GM21737 (cell line): ENCODE results near the gene MRGPRX3.
"Not testable (repeated sequence)": the region's sequence is repeated elsewhere in the genome, so short reads cannot be mapped to it uniquely, and the experiment has no call there.

Experiments
- ATAC-seq: cut with Tn5 transposase; IDR thresholded peaks from one replicate; pipeline ENCODE4 v1.9.1; 2021; ENCODE audit warnings: mild to moderate bottlenecking, moderate library complexity; ENCODE audit not compliant: unreplicated experiment

MRGPRX3 gene

DNA sequence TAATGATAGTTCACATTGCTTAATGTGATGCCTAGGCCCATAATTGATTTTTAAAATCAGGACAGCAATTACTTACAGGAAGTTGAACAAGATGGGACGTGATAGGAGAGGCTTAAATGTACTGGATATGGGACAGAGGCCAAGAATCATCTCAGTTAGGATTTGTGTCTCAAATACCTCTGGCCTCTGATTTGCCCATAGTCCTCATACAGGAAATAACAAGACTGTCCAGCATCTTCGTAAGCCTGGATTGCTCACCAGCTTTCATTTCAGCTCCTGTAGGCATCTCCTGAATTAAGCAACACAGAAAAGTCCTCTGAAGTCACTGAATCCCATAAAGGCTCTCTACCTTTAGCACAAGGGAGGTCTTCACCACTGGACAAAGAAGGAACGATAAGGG is at the start of gene MRGPRX3:
Gene MRGPRX3, plus strand, starts transcription at position 231 of the 400 bp plus-strand sequence. CDS start 4,632 bp downstream, outside the sequence.
- ATAC-seq: no peak

DNA sequence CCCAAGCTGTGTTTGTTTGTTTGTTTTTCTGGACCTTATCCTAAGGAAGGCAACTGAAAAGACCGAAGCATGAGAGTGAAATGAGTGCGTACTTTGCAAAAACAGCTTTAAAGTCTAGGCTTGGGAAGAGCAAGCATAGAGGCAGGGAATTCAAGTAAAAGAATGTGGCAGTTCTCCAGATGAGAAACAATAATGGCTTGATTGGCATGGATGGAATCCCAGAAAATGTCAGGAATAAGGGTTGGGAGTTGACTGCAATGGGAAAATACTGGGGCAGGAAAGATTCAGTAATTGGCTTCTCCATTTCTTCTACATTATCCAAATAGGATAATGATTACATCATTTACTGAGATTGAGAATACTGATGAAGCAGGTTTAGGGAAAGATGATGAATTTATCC is 44.0 kb upstream of the MRGPRX3 start:
- ATAC-seq: no peak

DNA sequence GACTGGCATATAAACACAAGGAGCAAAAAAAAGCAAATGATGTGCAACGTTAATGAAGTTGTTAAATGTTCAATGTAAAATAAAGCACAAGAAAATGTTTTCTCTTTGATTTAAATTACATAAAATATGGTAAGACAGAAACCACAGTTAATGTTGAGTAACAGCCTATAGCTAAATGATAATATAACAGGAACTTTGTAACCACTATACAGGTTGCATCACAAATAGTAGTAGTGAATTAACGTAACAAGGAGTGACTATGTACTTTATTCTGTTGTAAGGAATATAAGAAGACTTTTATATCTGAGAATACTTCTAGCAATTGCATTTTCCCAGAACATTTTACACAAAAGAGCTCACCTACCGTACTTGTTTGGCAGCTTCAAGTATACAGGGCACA is 43.4 kb upstream of the MRGPRX3 start:
- no peak for ATAC-seq

DNA sequence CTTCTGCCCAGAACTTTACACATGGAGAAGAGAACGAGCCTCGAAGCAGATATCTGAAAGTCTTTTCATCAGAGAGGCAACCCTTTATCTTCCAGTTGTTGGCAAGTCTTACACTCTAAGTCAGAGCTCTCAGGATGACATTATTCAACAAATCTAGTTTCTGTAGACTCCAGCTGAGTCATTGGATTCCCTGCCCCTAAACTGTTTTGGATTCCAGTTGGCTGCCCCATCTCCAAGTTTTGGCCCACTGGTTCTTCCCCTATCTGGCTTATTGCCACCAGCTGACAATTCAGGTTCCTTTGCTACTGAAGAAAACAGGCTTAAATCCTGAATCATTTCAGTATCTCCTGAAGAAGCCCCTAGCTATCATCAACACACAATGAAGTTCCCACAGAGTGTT is 40.6 kb upstream of the MRGPRX3 start:
- no peak for ATAC-seq

DNA sequence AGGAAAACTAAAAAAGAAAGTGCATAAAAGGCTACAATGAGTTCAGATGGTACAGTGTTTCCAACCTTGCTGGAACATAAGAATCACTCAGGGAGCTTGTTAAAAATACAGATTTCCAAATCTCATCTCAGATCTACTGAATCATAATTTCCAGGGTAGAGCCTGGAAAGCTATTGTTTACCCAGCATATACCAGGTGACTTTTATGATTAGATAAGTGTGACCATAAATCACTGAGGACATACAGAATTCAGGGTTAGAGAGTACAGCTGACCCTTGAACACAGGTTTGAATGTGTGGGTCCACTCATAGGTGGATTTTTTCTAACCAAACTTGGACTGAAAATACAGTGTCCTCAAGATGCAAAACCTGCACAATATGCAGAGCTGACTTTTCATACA is 38.4 kb upstream of the MRGPRX3 start:
- no peak for ATAC-seq

DNA sequence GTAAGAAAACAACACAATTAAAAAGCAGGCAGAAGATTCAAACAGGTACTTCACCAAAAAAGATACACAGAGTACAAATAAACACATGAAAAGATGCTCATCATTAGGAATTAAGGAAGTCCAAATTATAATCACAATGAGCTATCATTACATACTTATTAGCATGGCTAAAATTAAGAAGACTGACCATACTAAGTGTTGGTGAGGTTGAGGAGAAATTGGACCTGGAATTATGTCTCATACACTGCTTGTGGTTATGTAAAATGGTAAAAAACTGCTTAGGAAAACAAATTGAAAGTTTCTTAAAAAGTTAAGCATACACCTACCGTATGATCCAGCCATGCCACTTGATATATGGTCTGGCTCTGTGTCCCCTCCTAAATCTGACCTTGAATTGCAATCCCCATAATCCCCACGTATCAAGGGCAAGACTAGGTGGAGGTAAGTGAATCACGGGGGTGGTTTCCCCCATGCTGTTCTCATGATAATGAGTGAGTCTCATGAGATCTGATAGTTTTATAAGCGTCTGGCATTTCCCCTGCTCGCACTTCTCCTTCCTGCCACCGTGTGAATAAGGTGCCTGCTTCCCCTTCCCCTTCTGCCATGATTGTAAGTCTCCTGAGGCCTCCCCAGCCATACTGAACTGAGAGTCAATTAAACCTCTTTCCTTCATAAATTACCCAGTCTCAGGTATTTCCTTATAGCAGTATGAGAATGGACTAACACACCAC is 31.3 kb upstream of the MRGPRX3 start:
- ATAC-seq: no peak

DNA sequence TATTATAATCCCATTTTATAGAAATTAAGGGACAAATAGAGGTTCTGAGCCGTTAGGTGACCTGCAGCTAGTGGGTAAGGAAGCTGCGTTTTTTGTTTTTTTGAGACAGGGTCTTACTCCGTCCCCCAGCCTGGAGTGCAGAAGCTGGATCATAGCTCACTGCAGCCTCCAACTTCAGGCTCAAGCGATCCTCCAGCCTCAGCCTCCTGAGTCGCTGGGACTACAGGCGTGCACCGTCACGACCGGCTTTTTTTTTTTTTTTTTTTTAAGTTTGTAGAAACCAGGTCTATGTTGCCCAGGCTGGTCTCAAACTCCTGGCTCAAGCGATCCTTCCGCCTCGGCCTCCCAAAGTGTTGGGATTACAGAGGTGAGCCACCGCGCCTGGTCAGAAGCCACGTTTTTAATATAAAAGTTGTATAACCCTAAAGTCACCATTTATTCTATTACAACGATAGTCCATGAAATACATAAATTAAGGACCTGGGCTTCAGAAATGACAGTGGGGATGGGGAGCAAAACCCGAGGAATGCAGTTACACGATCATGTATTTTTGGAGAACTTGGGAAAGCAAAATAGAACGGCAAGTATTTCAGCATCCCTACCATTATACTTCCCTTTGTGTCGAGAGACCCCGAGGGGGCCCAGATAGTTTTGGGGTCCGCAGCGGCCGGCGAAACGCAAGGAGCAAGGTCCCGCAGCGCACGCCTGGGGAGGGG is 27.1 kb upstream of the MRGPRX3 start:
- ATAC-seq: no peak

DNA sequence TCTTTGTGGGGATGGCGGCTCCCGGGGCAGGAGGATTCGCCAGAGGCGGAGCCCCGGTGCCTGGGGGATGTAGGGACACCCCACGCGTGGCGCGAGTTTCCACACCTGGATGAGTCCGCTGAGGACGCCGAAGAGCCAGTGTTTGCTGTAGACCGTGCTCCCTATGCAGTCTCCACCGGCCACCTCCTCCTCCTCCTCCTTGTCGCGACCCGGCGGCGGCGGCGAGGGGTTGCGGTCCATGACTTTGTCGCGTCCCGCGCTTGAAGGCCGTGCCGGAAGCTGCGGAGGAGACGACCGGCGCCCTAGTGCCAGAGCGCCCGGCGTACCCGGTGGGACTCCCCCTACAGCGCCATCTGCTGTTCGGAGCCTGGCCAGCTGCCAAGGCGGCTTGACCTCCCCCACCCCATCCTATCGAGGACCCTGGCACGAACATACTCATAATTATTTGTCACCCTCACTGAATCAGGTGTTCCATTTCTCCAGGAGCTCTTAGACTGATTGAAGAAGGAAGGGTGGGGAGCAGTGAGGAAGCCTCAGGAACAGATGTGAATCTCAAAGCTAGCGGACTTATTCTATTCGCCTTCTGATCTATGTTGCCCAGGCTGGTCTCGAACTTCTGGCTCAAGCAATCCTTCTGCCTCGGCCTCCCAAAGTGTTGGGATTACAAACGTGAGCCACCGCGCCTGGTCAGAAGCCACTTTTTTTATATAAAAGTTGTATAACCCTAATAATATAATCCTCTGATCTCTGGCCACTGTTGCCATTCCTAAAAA is 26.4 kb upstream of the MRGPRX3 start, which contains the start of gene SAAL1:
Gene SAAL1, minus strand, starts transcription at position 281 of the 773 bp plus-strand sequence. Its CDS starts 41 bp downstream, at position 240.
- peak; percentile 89 for ATAC-seq

DNA sequence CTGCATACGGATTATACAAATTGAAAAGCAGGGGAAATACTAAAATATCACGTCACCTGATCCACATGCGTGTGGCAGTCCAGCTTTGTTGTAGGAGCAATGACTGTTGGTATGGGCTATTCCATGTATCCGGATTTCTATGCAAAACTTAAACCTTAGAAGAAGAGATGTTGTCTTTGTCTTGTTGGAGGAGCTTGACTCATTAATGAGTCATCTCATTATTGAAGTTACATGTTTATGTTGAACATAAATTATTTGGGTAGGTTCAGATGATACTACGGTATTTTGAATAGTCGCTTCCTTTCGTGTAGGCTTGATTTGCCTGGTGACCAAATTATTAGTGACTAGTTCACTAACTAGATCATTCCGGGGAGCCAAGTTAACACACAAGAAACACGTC is 25.7 kb upstream of the MRGPRX3 start:
- ATAC-seq: no peak

DNA sequence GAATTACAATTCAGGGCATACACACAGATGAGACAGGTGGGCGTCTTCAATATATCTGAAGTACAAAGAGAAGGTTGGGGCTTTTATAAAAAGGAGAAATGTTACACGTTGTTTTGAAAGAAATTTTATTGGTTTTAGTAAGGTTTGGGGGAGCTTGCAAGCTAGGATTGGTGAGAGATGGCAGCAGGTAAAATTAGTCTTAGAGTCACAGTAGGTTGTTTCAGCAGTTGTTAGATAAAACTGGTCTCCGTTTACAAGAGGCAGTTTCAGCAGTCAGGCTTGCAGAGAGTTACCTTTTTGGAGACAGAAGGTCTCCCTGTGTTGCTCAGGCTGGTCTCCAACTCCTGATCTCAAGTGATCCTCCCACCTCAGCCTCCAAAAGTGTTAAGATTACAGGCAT is 24.1 kb upstream of the MRGPRX3 start:
- no peak for ATAC-seq

DNA sequence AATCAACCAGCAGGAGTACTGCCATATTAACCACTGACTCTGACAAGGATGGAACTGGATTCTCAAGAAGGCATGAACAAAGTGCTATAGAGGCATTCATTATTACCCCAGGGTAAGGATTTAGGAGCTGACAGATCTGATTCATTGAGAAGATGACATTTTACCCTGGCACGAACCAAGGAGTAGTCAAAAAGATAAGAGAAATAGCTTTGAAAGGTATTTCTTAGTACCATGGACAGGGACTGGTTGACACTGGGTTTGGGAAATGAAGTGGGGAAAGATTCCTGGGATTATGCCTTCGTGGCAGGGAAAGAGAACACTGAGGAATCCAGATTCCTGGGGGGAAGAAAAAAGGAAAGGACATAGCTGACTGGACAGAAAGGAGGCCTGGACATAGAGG is 21.4 kb upstream of the MRGPRX3 start:
- no peak for ATAC-seq

DNA sequence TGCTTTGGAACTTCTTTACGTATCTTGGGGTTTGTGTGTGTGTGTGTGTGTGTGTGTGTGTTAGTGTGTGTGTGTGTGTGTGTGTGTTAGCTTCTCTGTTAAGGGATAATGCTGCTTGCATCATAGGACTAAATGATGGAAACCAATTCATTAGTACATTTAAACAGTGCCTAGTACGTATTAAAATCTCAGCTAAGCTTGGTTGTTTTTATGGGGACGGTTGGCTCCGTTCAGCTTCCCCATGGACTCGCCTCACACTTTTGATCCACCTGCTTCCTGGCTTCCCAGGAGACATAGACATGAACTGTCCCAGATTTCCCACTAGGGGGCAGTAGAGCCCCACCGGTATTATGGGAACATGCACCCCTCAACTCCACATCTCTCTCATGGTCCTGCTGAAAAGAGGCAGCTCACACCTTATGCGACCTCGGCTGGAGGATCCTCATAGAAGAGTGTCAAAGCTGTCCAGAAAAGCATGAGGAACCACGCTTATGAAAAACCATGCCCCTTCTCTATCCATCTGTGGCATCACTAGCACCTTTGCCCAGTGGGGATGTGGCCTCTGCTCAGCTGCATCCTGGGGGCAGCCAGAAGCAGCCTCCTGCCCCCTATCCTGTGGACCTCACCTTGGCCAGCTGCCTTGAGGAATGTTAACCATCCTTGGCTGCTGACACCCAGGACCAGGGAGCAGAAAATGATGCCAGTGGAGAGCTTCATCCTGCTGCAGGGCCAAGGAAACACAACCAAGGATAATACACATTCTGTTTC is 16.8 kb upstream of the MRGPRX3 start:
- ATAC-seq: no peak

DNA sequence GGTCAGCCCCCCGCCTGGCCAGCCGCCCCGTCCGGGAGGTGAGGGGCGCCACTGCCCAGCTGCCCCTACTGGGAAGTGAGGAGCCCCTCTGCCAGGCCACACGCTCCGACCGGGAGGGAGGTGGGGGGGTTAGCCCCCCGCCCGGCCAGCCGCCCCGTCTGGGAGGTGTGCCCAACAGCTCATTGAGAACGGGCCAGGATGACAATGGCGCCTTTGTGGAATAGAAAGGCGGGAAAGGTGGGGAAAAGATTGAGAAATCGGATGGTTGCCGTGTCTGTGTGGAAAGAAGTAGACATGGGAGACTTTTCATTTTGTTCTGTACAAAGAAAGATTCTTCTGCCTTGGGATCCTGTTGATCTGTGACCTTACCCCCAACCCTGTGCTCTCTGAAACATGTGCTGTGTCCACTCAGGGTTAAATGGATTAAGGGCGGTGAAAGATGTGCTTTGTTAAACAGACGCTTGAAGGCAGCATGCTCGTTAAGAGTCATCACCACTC is 11.0 kb upstream of the MRGPRX3 start:
- not testable (repeated sequence) for ATAC-seq

DNA sequence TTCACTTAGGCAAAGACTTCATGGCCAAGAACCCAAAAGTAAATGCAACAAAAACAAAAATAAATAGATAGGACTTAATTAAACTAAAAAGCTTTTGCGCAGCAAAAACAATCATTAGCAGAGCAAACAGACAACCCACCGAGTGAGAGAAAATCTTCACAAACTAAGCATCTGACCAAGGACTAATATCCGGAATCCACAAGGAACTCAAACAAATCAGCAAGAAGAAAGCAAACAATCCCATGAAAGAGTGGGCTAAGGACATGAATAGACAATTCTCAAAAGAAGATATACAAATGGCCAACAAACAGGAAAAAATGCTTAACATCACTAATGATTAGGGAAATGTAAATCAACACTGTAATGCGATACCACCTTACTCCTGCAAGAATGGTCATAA is 1.3 kb upstream of the MRGPRX3 start:
- ATAC-seq: not testable (repeated sequence)

DNA sequence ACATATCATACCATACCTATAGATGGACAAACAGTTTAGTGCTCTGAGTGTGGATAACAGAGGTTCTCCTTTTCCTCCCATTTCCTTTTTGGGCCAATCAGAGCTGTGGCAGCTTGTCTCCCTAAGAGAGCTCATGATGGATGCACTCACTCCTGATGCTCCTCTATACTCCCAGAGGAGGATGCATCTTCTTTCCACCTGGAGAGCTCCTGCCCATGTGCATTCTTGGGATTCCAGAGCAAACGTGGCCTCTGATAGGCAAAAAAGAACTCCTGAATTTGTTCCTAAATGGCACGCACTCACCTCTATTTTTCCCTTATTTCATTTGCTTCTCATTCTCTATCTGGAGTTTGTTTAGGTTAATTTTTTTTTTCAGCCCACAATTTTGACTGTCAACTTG is 2.9 kb downstream of the MRGPRX3 start:
- no peak for ATAC-seq

DNA sequence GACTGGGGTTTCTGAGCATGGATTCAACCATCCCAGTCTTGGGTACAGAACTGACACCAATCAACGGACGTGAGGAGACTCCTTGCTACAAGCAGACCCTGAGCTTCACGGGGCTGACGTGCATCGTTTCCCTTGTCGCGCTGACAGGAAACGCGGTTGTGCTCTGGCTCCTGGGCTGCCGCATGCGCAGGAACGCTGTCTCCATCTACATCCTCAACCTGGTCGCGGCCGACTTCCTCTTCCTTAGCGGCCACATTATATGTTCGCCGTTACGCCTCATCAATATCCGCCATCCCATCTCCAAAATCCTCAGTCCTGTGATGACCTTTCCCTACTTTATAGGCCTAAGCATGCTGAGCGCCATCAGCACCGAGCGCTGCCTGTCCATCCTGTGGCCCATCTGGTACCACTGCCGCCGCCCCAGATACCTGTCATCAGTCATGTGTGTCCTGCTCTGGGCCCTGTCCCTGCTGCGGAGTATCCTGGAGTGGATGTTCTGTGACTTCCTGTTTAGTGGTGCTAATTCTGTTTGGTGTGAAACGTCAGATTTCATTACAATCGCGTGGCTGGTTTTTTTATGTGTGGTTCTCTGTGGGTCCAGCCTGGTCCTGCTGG is 4.9 kb downstream of the MRGPRX3 start:
- ATAC-seq: no peak

DNA sequence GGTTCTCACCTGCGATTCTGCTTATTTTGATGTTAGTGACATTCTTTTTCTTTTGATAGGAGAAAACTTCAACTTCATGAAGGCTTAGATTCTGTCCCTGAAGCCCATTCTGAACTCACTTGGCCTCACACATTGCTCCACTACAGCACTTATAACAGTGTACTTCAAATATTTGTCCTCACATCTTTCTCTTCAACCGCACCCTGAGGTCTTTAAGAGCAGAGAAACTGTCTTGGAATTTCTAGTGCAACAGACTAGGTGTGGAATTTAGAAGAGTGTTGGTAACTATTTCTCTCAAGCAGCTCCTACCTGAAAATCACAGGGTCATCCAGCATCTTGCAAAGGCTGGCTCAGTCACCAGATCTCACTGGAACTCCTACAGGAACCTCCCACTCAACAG is 7.8 kb downstream of the MRGPRX3 start:
- ATAC-seq: no peak

DNA sequence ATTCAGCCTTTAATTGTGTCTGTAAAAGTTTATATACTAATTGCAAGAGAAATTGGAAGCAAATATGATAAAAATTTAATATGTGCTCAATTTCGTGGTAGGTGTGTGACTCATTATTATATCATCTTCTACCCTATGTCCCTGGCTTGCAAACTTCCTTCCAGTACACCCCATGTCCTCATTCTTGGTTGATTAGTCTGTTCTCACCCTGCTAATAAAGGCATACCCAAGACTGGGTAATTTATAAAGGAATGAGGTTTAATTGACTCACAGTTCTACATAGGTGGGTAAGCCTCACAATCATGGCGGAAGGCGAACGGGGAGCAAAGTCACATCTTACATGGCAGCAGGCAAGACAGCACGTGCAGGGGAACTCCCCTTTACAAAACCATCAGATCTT is 11.9 kb downstream of the MRGPRX3 start:
- no peak for ATAC-seq

DNA sequence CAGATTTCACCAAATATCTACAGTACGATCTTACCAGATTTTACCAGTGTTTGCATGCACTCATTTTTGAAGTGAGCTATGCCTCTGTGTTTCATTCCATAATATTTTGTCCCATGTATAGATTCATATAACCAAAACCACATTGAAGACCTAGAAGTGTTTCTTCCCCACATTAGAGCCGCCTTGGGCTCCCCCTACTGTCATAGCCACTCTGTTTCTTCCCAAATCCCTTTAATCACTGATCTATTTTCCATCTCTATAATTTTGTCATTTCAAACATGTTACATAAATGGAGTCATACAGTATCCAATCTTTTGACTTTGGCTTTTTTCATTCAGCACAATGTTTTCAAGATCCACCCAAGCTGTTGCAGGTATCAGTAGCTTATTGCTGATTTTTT is 12.7 kb downstream of the MRGPRX3 start:
- ATAC-seq: no peak

DNA sequence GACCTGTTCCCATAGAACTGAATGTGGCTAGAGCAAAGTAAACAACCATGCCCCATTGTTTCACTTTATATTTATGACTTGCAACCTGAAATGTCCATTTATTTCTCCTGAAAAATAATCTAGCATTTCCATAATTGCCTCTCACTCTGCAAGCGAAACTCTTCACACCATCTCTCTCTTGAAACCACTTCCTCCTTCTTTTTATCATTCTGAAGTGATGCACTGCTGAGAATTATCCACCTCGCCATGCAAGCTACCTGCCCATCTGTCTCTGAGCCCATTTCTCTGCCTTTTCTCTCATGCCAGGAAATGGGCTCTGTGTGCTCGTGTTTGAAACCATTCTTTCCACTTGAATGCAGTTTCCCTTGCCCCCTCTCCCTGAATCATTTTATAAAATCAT is 13.5 kb downstream of the MRGPRX3 start:
- no peak for ATAC-seq
